Lung microvascular endothelial cell (primary cell): ENCODE results near the gene GABBR2. TPM values are rescaled to one million over a fixed set of nuclear protein-coding genes. Genes with fewer than 3 reads are reported as not detected.
"Not testable (repeated sequence)": the region's sequence is repeated elsewhere in the genome, so short reads cannot be mapped to it uniquely, and the experiment has no call there.

Source experiments
- DNase-seq, 2 donors: peaks; one replicate each; pipeline versions ENCODE4 v3.0.0 to v3.0.0-alpha.2; 2010; ENCODE audit warnings: low read depth in 2 of 2
- total RNA-seq: library from RNA; depleted of rRNA; stranded (reverse); fragments of >200 nt; gene quantifications from 2 replicates; pipeline ENCODE4 v1.2.1, GENCODE V29; 2014

Gene GABBR2
- total RNA-seq, 1 donor from 2014 or later = 1.2 TPM

- peak; percentile 34 to 53 for DNase-seq
These were observed 21.5 kb downstream of the GABBR2 start for GRCh38 chr9:98686961-98687855.

GRCh38 chr9:98684816-98685215, 23.9 kb downstream of the GABBR2 start:
- DNase-seq = not testable (repeated sequence)

- peak; percentile 32 to 35 for DNase-seq
These were observed 30.4 kb downstream of the GABBR2 start for GRCh38 chr9:98678244-98678842.

- DNase-seq = no peak
These were observed 35.1 kb downstream of the GABBR2 start for GRCh38 chr9:98673681-98674080.

GRCh38 chr9:98667005-98667640, 41.6 kb downstream of the GABBR2 start:
- DNase-seq = no peak

GRCh38 chr9:98665501-98665900, 43.2 kb downstream of the GABBR2 start:
- DNase-seq = no peak

- no peak for DNase-seq
These were observed 48.2 kb downstream of the GABBR2 start for GRCh38 chr9:98660541-98660940.

- peak in 1 of 2 donors; percentile 15 for DNase-seq
These were observed 49.8 kb downstream of the GABBR2 start for GRCh38 chr9:98658951-98659351.

- DNase-seq = no peak
These were observed 50.8 kb downstream of the GABBR2 start for GRCh38 chr9:98657897-98658296.

GRCh38 chr9:98656511-98656910, 52.2 kb downstream of the GABBR2 start:
- DNase-seq = no peak

- DNase-seq = not testable (repeated sequence)
These were observed 53.3 kb downstream of the GABBR2 start for GRCh38 chr9:98655428-98655827.

- no peak for DNase-seq
These were observed 54.5 kb downstream of the GABBR2 start for GRCh38 chr9:98654247-98654646.

GRCh38 chr9:98652741-98653140, 56.0 kb downstream of the GABBR2 start:
- no peak for DNase-seq

- DNase-seq = no peak
These were observed 56.4 kb downstream of the GABBR2 start for GRCh38 chr9:98652302-98652701.

GRCh38 chr9:98647236-98647635, 61.5 kb downstream of the GABBR2 start:
- DNase-seq = no peak

GRCh38 chr9:98644011-98644410, 64.7 kb downstream of the GABBR2 start:
- no peak for DNase-seq

- DNase-seq = no peak
These were observed 65.9 kb downstream of the GABBR2 start for GRCh38 chr9:98642661-98643312.

- no peak for DNase-seq
These were observed 67.0 kb downstream of the GABBR2 start for GRCh38 chr9:98641695-98642094.

- no peak for DNase-seq
These were observed 68.3 kb downstream of the GABBR2 start for GRCh38 chr9:98640394-98640793.

GRCh38 chr9:98639133-98639532, 69.6 kb downstream of the GABBR2 start:
- no peak for DNase-seq

- DNase-seq = no peak
These were observed 71.4 kb downstream of the GABBR2 start for GRCh38 chr9:98637381-98637780.

- no peak for DNase-seq
These were observed 73.4 kb downstream of the GABBR2 start for GRCh38 chr9:98635374-98635773.
